Measurements from ENCODE around the gene NEB.

NEB gene

DNA sequence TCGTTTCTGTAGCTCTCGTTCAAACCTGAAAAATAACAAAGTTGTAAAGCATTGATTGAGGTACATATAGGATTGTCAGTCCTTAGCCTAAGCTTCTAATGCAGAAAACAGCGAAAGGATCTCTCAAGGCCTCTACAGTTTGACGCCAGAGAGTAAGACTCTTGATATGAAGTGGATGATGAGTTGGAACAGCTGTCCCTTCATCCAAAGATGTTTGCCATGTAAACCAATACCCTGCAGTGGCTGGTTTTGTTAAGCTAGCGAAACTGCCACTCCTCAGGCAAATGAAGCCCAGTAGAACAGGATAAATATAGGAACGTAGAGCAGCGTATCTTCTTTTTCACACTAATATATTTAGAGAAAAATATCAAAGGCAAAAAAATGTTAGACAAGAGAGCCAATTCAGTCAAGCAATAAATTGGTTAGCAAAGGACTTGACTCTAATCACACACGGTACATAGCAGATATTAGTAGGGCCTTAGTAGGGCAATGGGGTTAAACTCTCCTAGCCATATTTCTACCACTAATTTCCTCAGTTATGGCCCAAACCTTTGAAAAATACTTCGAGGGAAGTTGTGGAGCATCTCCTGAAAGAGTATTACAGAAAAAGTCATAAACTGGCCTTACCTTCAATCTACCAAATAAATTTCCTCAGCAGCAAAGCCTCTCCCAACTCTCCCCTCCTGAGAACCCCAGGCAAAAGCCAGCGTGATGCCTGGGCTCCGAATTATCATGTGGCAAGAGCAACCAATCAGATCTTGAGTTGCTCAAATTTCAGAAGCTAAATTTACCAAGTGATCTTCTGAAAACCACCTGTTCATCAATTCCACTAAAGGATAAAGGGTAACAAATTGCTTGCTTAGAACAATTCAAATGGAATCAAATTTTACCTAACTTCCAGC lies at the start of gene NEB:
TSS of gene NEB (minus strand) at position 706 of the 902 bp plus-strand sequence. CDS start 1,320 bp downstream, outside the sequence.
- no peak for DNase-seq (ENCODE audit: low spot score)

GRCh38 chr2:151783133-151783520 lies 48.9 kb upstream of the NEB start:
- no peak for DNase-seq (ENCODE audit: low spot score)

GRCh38 chr2:151782378-151783132 lies 48.3 kb upstream of the NEB start:
- DNase-seq (ENCODE audit: low spot score): no peak

- DNase-seq (ENCODE audit: low spot score): no peak
Observed at GRCh38 chr2:151781642-151782041, 47.4 kb upstream of the NEB start.

DNA sequence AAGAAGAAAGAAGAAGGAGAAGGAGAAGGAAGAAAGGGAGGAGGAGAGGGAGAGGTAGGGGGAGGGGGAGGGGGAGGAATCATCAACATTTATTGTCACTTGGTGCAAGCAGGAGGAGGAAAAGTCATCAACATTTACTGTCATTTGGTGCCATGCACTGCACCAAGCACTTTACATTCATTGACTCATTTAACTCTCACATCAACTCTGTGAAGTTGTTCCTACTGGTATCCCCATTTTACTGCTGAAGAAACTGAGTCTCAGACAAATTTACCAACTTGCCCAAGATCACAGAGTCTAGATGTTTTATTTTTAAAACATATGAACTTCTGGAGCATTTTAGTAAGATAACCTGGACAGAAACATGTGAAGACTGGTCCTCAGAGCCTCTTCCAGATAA lies 46.7 kb upstream of the NEB start:
- DNase-seq (ENCODE audit: low spot score): no peak

- DNase-seq (ENCODE audit: low spot score): no peak
Observed at GRCh38 chr2:151777935-151778334, 43.7 kb upstream of the NEB start.

DNA sequence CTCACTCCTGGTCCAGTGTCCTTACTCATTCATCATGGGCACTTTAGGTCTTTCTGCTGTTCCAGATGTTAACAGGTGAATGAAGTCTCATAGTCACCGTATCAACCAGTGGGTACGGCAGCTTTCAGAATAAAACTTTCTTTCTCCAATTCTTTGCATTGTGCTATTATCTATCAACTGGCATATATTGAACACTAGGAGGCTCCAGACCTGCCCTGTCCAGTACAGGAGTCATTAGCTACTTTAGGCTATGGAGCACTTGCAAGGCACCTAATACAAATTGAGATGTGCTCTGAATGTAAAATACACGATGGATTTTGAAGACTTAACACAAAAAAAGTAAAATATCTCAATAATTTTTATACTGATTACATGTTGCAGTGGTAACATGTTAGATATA lies 43.2 kb upstream of the NEB start:
- no peak for DNase-seq (ENCODE audit: low spot score)

DNA sequence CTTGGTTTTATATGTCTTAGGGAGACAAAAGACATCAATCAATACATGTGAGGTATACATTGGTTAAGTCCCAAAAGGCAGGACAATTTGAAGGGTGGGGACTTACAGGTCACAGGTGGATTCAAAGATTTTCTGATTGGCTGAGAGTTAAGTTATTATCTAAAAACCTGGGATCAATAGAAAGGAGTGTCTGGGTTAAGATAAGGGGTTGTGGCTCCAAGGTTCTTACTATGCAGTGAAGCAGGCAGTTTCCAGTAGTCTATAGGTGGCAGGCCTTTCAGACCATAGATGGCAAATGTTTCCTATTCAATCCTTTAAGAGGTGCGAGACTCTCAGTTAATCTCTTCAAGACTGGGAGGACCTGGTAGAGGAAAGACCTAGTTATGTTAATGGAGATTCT lies 42.1 kb upstream of the NEB start:
- no peak for DNase-seq (ENCODE audit: low spot score)

- no peak for DNase-seq (ENCODE audit: low spot score)
Observed at GRCh38 chr2:151775057-151775740, 40.9 kb upstream of the NEB start.

DNA sequence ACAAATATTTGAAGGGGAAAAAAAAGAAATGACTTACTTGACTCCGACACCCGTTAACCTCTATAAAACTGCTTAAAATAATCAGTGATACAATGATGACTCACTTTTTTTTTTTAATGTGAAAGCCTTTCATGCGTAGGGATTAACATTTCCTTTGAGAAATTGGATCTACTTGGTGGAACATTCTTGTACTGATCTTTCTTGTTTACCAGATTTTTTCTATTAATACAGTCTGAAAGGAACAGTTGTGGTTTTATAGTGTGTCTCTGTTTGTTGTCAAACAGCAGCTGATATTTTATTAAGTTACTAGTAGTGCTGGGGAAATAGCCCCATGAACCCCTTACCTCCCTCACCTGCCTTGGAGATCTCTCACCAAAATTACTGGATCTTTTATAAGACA lies 40.2 kb upstream of the NEB start:
- peak; percentile 30 for DNase-seq (ENCODE audit: low spot score)

DNA sequence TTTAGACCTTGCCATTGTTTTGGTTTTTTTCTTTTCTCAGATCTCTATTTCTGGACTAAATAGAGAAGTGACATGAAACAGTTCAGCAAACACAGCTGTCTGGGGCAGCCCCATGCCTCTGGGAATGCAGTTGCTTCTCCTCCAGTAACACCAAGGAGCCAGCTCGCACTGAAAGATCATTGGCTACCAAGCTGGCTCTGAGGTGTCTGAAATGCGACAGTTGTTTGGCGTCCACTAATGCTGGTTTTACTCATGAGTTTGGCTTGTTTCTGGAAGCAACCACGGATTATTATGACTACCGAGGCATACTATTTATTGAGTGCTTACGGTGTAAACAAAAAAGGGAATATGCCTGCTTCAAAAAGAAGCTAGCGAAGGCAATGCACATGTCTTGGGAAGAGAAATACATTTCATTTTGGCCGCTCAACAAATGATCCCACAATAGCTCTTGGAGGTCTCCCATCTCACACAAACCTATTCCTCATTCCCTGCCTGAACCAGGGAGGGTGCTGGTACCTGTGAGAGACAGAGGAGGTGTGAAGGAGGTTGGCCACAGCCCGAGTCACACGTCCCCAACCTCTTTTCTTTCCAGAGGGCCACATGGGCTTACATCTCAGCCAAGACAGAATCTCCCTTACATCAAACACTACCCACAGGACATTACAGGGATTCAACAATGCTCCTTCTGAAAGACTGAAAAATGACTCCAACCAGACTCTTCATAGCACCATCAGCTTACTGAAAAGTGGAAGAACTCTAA lies 37.5 kb upstream of the NEB start:
- DNase-seq (ENCODE audit: low spot score): peak; percentile 87

- no peak for DNase-seq (ENCODE audit: low spot score)
Observed at GRCh38 chr2:151770995-151771394, 36.7 kb upstream of the NEB start.

GRCh38 chr2:151769606-151770005 lies 35.3 kb upstream of the NEB start:
- DNase-seq (ENCODE audit: low spot score): no peak

DNA sequence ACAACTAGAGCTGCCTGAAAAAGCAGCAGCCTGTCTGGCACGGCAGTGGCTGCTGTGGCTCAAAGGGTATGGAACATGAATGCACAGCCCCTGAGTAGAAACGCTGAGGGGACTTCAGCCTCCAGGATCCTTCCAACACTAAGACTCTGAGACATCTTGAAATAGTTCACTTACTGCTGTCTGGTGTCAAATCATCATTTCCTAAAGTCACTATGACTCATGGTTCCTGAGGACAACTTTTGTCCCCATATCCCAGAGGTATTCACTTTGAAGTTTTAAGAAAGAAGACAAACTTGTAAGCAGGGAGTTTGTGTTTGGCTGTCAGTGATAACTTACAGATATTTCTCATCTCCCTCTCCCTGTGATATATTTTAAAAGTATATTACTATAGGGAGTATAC lies 33.3 kb upstream of the NEB start:
- DNase-seq (ENCODE audit: low spot score): no peak

- DNase-seq (ENCODE audit: low spot score): no peak
Observed at GRCh38 chr2:151766437-151767153, 32.3 kb upstream of the NEB start.

GRCh38 chr2:151765760-151766410 lies 31.6 kb upstream of the NEB start:
- DNase-seq (ENCODE audit: low spot score): no peak

GRCh38 chr2:151762694-151763093 lies 28.4 kb upstream of the NEB start:
- no peak for DNase-seq (ENCODE audit: low spot score)

- DNase-seq (ENCODE audit: low spot score): no peak
Observed at GRCh38 chr2:151761687-151762086, 27.4 kb upstream of the NEB start.

DNA sequence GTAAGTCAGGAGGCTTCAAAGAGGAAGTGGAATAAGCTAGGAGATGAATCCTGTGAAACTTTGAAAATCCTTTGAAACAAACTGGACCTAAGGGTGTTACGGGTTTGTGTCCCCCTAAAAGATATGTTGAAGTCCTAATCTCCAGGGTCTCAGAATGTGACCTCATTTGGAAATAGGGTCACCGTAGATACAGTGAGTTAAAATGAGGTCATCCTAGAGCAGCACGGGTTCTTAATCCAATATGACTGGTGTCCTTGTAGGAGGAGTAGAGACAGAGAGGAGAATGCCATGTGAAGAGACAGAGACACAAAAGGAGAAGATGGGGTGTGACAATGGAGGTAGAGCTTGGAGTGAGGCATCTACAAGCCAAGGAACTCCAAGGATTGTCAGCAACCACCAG lies 26.9 kb upstream of the NEB start:
- DNase-seq (ENCODE audit: low spot score): no peak

GRCh38 chr2:151760139-151760650 lies 25.9 kb upstream of the NEB start:
- DNase-seq (ENCODE audit: low spot score): no peak

DNA sequence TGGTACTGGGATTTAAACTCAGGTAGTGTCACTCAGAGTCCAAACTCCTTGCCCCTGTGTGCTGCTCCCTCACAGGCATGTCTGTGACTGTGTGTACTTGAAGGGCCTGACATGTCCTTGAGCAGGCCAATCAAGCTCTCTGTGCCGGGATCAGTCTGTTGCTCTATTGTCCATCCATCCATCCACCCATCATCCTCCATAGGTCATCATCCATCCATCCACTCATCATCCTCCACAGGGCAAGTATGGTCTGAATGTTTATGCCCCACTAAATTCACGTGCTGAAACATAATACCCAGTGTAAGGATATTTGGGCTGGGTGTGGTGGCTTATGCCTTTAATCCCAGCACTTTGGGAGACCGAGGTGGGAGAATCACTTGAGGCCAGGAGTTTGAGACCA lies 24.5 kb upstream of the NEB start:
- DNase-seq (ENCODE audit: low spot score): no peak

Measured in AG08396 (cell line).